Stimulated activated CD8-positive, alpha-beta memory T cell treated with anti-CD3 and anti-CD28 coated beads, Interleukin-12 subunit alpha, Interleukin-12 subunit beta, amount 100 ng/mL, for 4 hours (primary cell): ENCODE measurements around the gene FSD2.
A peak's percentile ranks its signal among the peaks of the same experiment; 100 is the strongest.
"Not testable (repeated sequence)": the region's sequence is repeated elsewhere in the genome, so short reads cannot be mapped to it uniquely, and the experiment has no call there.

Experiments
- DNase-seq: peaks from one replicate; pipeline ENCODE4 v3.0.0-alpha.2; 2020; ENCODE audit warnings: low read depth

FSD2 gene

DNA sequence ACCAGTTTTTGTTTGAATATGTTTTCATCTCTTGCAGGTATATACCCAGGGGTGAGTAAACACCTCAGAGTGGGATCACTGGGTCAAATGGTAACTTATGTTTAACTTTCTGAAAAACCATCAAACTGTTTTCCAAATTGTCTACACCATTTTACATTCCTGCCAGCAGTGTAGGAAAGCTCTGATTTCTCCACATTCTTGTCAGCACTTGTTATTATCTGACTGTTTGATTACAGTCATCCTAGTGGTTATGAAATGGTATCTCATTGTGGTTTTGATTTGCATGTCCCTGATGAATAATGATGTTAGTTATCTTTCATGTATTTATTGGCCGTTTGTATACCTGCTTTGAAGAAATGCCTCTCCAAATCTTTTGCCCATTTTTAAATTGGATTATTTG lies 13.8 kb downstream of the FSD2 start:
- DNase-seq: no peak

DNA sequence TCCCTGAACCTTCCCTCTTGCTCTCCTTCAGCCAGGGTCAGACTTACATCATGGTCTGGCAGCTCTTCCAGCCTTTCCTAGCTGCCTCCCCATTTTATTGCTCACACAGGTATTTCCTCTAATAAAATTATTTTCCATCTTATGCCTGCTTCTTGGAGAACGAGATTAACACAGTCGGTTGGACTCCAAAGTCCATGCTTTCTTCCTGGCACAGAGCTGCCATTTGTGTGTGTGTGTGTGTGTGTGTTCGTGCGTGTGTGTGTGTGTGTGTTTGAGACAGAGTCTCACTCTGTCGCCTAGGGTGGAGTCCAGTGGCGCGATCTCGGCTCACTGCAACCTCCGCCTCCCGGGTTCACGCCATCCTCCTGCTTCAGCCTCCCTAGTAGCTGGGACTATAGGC lies 15.5 kb downstream of the FSD2 start:
- no peak for DNase-seq

DNA sequence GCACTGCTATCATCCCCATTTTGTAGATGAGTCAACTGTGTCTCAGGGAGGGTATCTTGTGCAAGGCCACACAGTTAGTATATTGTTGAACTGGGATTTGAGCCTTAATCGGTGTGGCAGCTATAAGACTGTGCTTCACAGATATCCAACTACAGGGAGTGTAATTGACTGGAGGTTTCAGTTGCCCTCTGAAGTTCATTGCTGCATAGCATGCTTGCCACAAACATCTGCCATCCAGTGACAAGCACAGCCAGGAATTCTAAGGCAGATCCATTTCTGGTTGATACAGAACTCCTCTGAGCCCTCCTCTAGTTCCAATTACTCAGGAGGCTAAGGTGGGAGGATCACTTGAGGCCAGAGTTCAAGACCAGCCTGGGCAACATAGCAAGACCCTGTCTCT lies 16.4 kb downstream of the FSD2 start:
- DNase-seq: no peak

DNA sequence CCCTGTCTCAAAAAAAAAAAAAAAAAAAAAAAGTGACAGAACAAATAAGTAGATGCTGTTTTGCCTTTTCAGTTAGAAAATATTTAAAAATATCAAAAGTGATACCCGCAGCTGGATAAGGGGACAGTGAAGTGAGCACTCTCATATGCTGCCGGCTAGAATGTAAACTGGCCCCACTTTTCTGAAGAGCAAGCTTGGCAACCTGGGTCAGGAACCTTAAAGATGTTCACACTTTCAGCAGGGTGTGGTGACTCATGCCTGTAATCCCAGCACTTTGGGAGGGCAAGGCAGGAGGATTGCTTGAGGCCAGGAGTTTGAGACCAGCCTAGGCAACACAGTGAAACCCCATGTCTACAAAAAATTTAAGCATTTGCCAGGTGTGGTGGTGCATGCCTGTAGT lies 17.4 kb downstream of the FSD2 start:
- no peak for DNase-seq

DNA sequence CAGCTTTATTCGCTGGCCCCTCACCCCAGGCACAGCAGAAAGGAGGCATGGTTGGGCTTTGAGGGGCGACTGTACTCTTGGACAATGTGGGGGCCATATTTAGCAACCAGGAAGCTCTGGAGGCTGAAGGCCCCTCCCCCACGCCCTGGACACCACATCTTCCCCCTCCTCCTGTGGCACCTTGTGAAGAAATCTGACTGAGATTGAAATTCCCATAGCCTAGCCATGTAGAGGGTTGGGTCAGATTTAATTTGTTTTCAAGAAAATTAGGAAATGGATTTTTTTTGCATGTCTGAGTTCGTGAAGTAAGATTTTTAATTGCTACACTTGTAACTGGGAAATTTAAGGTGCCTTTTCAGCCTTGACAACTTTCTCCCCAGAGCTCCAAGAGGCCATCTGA lies 24.5 kb downstream of the FSD2 start:
- no peak for DNase-seq

DNA sequence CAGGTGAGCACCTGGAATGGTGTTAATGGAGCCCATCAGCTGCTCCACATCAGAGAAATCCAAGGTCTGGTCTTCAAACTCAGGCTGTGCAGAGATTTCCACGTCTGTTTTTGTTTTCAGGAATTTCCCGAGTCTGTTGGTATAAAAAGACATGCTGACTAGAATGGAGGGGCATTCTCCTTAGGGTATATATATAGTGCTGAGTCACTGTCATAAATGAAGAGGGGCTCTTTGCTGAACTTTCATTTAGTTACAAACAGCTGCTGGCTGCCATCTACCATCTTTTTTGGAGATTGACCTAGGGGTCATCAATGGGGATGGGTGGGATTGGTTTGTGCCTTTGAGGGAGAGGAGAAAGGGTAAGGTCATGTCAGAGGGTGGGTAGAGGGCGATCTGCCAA lies 27.1 kb downstream of the FSD2 start:
- DNase-seq: no peak

DNA sequence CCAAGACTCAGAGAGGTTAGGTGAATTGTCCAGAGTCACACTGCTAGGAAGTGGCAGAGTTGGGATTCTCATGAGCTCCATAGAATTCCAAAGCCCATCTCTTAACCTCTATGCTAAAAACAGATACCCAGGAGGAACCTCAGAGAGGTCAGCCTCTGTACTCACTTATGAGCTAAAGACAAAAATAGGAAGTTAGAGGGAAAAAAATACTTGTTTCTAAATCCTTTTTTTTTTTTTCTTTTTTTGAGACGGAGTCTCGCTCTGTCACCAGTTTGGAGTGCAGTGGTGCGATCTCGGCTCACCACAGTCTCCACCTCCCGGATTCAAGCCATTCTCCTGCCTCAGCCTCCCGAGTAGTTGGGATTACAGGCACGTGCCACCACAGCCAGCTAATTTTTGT lies 31.4 kb downstream of the FSD2 start:
- no peak for DNase-seq

DNA sequence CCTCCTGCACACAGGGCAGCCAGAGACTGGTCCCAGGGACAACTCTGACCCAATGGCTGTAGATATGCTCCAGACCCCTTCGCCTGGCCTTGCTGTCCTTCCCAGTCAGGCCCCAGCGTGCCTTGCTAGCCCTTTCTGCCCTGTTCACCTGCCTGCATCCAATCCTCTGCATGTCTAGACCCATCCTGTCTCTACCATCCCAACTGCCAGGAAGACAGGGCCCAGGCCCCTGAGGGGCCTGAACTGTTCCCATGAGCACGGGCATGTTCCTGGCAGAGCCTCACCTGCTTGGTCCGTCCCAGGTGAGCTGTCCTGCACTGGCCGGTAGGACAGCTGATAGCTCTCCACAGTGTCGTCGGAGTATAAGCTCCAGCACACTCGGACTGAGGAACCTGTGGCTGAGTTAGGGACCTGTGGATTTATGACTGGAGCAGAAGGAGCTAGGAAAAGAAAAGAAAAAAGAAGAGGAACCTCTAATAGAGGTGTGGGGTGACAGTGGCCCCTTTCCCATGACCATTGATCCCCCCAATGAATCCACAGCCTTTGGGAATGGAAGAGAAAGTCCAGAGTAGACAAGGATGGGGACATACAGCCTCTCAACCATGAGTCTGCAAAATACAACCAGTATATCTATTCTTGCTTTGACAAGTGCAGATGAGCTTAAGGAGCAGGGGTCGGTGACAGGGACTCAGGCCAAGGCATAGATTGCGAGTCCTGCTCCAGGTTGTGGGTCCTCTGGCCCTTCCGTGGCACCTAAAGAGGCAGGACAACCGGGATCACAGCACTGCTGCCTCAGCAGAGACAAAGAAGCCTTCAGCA lies 33.9 kb downstream of the FSD2 start:
- DNase-seq: no peak

DNA sequence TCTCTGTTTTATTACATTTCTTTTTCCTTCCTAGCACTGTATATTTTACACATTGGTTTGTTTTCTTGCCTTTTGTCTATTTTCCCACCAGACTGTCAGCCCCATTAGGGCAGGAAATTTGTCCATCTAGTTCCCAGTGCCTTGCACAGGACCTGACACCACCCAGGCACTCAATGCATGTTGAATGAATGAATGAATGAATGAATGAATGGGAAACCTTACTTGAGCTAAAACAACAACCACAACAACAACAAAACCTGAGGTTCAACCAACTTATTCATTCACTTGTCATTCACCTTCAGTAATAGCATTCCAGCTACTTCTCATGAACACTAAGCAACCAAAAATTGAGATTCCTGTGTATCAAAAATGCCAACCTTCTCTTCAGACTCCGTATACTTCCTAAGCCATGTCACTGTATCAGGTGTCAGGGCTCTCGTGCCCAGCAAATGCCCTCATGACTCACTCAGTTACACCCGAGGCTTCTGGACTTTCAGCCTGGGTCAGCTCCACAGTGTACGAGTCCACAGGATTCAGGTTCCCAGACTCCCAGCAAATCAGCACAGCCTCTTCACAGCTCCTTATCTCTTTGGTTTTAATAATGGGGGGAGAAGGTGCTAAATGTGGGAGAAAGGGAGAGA lies 37.3 kb downstream of the FSD2 start:
- DNase-seq: no peak

DNA sequence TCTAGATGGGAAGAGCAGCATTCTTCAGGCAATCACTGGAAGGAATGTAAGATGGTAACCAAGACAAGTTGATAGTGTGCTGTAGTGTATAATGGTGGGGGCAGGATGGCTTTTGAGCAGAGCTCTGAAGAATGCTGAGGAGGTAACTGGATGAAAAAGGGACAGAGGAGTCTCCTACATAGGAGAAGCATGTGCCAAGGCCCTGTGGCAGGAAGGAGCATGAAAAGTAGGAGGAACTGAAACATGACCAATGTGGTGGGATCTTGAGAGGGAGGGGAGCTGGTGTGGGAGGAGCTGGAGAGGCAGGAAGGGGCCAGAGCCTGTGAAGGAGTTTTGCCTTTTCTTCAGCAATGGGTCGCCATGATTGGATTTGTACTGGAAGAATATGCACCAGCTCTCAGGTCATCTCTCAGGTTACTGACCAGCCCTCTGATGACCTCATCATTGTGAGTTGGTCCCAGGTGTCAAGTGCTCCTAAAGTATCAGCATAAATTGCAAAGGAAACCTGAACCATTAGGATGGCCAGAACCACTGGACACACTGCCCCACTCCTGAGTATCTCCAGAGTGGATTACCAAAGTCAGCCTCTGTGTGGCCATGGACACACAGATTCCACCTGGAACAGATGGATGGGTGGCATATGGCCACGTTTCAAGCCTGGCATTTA lies 38.6 kb downstream of the FSD2 start:
- no peak for DNase-seq

DNA sequence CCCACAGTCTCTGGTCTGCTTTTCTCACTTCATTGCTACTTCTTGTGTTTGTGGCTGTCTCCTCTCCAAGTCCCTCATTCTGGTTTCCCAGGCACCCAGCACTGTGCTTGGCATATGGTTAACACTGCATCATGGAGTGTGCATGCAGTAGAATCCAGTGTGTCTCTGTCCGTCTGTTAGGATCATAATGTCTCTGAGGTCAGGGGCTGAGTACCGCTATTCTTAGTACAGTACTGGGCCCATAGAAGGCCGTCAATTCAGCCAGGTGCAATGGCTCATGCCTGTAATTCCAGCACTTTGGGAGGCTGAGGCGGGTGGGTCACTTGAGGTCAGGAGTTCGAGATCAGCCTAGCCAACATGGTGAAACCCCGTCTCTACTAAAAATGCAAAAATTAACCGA lies 39.7 kb downstream of the FSD2 start:
- not testable (repeated sequence) for DNase-seq

DNA sequence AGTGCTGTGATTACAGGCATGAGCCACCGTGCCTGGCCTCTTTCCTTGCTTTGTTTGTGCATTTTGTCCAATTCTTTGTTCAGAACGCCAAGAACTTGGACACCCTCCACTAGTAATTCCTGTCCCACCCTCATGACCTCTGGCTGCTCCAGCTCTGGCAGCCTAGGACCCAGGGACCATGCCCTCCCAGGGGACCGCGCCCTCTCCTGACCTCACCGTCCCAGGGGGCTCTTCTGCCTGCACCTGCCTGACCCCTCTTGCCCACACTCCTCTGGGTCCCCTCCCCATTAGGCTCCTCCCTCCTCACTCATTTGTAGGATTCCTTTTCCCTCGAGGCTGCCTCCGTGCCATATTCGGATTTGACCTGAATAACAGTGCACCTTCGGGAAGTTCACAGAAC lies 41.1 kb downstream of the FSD2 start:
- no peak for DNase-seq

DNA sequence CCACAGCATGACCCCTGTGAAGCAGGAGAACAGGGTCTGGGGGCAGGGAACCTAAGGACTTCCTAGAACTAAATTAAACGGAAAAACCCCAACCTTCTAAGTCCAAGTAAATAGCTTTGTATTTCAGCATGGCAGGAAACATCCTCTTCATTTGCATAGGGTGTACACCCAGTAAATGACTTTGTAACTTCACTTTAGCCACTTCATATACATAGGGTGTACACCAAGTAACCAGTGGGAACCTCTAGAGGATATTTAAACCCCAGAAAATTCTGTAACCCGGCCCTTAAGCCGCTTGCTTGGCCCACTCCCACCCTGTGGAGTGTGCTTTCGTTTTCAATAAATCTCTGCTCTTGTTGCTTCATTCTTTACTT lies 41.8 kb downstream of the FSD2 start:
- no peak for DNase-seq

DNA sequence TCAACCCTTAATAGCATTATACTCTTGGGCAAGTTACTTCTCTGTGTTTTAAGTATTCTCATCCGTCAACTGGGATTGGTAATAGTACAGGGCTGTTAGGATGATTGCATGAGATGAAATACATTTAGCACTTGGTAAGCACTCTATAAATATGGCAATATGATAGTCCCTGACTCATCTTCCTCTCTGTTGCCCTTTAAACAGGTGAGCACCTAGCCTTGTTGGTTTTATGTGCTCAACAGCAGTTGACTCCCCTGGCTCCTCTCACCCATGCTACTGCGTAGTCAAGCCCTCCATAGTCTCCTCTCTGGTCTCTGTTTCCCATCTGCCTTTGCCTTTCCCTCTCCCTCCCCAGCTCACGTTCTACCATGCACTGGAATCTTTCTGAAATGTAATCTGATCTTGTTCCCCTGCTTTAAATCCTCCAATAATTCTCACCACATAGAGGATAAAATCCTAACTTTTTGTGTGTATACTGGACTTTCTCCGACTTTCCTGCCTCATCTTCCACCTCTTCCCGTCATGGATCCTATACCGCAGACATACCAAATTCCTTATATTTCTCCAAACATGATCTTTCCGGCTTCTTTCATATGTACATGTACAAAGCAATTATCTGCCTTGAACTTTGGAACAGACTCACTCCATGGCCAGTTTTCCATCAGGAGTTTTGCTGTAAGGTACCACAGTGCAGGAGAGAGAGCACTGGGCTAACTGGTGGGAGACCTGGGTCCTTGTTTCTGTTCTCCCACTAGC lies 42.3 kb downstream of the FSD2 start:
- DNase-seq: no peak

DNA sequence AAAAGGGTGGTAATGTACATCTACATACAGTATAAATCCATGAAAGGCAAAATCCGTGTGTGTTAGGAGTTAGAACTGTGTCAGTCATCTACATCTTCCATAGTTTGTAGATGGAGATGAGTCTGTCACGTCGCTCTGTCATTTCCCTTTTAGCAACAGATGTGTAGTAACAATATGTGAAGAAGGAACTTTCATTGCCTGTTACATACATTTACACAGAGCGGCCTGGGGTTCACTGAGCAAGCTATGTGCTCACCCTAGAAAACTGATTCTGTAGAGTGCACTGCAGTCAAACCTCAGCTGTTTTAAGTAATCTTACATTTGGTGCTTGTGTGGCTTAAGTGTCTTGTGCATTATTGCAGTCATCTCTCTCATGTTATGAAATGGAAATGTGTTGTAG lies 54.6 kb downstream of the FSD2 start:
- no peak for DNase-seq

DNA sequence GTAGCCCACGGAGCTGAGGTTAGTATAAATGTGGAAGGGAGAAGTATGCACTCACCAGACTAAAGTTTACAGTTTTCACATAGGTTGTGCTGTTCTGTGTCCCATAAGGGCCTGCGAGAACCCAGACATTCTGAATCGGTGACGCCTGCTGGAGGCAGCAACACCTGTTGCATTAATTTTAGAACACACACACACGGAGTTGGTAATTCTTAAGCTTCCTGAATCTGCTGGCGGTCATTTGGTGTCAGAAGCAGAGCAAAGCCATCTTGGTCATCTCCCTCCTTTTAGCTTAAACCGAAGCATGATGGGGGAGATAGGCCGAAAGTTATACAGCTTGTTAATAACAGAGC lies 55.1 kb downstream of the FSD2 start:
- DNase-seq: no peak

DNA sequence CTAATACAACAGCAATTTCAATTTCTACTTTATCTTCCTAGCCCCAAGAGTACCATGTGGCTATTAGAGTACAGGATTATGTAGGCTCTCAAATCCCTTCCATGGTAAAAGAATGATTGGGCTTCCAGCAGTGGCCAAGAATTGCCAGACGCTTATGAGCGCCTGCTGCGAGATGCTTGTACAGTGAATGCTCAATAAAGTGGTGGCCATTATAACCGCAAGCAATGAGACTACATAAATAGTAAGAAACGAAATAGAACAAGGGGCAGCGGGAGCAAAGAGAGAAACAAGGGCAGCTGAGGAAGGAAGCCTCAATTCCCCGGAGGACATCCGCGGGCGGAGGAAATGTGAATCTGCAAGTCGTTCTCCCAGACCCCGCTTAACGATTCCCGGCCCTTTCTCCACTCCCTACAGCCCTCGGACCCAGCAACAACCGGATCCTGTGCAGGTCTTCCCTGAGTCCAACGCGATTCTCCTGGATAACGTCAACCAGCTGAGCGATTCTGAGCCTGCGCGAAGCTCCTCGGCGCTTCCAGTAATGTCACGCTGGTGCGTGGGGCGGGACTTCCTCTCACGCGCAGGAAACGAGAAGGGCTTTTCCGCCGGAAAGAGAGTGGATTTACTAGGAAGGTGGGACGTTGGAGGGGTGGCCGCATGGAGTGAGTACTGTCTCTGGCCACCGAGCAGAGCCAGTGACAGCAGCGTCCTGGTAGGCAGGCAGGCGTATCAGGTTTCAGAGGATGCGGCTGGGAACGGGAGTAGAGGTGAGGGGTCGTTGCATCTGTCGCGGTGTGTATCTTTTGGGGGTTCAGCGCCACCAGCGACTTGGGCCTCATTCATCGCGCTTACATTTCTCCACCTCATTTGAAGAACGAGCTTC lies 55.7 kb downstream of the FSD2 start:
- peak; percentile 73 for DNase-seq

DNA sequence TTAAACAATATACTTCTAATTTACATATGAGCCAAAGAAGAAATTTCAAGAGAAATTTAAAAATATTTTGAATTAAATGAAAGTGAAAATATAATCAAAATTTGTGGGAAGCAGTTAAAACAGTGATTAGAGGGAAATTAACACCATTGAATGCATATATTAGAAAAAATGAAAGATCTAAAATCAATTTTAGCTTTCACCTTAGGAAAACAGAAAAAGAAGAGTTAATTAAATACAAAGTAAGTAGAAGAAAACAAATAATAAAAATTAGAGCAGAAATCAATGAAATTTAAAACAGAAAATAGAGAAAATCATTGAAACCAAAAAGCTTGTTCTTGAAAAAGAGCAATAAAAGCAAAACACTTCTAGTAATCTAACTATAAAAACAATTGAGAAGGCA lies 57.6 kb downstream of the FSD2 start:
- no peak for DNase-seq

DNA sequence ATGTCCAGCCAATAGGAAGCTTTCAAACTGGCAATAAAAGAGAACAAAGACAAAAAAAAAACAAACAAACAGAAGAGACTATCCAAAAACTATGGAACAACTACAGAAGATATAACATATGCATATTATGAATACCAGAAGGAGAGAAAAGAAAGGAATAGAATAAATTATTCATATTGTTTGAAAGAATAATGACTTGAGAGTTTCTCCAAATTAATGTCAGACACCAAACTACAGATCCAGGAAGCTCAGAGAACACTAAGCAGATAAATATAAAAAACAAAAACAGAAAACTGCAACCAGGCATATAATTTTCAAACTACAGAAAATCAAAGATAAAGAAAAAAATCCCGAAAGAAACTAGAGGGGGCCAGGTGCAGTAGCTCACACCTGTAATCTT lies 62.1 kb downstream of the FSD2 start:
- DNase-seq: no peak

DNA sequence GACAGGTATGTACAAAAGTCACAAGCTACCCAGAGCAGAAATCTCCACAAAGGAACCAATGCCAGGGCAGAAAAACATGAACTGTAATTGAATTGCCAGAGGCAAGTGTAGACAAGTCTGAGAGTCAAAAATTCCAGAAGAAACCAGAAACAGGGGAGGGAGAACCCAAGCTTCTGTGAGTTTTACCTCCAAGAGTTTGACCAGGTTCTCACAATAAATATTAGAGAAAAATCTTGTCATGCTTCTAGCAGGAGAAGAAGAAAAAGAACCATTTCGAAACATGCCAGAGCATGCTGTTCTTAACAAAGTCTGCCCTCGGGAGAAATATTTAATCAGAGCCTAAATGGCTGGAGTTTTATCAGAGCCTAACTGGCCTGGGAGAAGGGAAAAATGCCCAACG lies 63.7 kb downstream of the FSD2 start:
- no peak for DNase-seq

DNA sequence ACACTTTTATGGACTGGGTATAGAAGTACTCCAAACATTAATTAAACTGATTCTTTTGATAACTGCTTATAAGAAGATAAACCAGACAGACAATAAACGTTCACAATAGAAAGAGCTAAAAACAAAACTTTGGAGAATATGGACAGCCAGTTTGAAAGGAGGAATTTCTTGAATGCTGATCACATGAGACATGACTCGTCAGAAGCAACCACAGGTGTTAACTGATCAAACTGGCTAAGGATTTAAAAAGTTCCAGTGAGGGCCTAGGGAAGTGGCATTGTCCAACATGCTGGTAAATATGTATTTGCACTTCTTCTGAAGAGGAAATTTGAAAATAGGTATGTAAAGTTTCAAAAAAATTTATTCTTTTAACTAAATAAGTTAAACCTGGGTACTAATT lies 66.8 kb downstream of the FSD2 start:
- no peak for DNase-seq

DNA sequence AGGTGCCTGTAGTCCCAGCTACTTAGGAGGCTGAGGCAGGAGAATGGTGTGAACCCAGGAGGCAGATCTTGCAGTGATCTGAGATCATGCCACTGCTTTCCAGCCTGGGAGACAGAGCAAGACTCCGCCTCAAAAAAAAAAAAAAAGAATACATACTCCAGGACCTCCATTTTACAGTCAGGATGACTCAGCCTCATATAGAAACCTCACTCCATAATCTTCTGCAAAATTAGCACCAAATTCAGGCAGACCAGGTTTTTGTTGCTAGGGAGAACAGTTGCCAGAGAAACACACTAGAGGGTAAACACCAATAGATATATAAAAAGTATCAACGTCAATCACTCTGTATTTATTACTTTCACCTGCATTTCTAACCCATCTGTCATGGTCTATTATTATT lies 67.9 kb downstream of the FSD2 start:
- DNase-seq: no peak
